NCI-H748 (cell line): ENCODE results near the gene SNTG2.

Experiments used
- DNase-seq: peaks from one replicate; lab custom pipeline; 2025; ENCODE audit not compliant: unreplicated experiment; lab: John Stamatoyannopoulos, UW

SNTG2 gene

DNA sequence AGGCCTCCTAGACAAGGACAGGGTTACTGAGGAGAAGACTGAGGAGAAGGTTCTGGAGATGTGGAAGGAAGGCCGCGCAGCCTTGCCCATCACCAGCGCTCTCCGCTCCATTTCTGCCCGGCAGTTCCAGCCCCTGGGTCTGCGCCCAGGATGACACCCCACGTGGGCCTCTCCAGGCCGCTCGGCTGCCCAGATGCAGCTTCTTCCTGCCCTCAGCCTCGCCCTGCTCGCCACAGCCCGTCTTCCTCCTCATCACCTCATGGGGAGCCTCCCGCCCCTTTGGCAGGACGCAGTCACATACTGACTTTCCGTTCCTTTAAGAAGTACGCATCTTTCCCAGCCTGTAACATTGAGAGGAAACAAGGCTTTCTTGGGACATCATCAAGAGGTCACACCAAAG lies 37.1 kb downstream of the SNTG2 start:
- DNase-seq = no peak

DNA sequence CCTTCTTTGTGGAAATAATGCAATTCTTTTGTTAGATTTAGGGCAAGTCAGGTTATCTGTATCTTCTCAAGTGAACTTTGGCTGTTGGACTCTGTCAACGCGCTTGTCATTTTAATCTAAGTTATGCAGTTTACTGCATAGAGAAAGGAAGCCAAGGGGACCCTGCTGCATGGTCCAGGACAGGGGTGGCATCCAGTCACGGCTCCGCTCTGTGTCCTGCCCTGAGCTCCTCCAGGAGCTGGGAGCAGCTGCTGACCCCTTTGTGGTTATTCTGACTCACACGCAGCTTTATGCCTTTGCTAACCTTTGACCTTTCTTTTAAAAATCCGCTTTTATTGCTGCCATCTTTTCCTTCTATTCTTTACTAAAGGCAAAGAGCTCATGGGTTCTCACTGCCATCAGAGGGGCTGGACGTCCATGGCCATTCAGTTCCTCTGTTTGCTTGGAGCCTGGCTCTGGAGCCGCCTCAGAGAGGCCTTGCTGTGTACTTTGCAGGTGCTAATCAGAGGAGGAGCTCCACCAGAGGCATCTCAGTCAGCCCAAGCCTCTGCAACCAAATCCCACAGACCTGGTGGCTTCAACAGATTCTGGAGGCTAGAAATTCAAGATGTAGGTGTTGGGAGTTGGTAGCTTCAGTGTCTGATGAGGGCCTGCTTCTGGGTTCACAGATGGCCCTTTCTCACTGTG lies 39.3 kb downstream of the SNTG2 start:
- DNase-seq = no peak

- DNase-seq = no peak
Measured at GRCh38 chr2:990970-991369, 40.3 kb downstream of the SNTG2 start.

DNA sequence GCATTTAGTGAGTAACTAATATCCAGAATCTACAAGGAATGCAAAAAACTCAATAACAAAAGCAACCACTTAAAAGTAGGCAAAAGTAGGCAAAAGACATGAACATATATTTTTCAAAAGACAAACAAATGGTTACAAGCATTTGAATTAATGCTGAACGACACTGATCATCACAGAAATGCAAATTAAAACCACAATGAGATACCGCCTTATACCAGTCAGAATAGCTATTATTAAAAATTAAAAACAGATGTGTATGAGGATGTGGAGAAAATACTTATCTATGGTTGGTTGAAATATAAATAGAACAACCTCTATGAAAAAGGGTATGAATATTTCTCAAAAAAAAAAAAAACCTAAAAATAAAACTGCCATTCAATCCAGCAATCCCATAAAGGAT lies 51.7 kb downstream of the SNTG2 start:
- DNase-seq = no peak

DNA sequence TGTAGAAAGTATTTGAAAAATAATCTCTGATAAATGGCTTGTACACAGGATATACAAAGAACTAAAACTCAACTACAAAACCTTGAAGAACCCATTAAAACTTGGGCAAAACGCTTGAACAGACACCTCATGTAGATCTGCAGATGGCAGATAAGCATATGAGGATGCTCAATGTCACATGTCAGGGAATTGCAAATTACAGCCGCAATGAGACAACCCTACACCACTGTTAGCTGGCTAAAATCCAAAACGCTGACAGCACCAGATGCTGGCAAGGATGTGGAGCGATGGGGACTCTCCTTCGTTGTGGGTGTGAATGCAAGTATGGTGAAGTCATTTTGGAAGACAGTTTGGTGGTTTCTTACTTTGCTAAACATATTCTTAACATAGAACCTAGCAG lies 53.7 kb downstream of the SNTG2 start:
- peak; percentile 44 for DNase-seq

GRCh38 chr2:1010415-1010930 lies 59.8 kb downstream of the SNTG2 start:
- peak; percentile 93 for DNase-seq

DNA sequence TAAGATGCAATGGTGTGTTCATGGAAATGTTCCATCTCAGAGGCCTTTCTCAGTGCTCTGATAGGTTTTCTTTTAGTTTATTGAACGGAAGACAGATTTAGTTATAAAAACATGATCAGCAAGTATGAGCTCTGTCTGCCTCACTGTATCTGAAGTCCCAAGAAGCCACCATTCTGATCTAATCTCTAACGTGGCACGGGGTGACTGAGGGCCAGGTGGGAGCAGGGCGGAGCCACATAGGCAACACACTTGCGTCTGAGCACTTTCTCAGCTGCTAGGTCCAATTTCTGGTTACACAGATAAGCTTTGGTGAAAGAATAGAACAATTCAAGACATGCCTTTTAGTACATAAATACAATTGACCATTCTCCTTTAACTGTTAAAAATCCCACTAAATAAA lies 60.4 kb downstream of the SNTG2 start:
- peak; percentile 24 for DNase-seq

DNA sequence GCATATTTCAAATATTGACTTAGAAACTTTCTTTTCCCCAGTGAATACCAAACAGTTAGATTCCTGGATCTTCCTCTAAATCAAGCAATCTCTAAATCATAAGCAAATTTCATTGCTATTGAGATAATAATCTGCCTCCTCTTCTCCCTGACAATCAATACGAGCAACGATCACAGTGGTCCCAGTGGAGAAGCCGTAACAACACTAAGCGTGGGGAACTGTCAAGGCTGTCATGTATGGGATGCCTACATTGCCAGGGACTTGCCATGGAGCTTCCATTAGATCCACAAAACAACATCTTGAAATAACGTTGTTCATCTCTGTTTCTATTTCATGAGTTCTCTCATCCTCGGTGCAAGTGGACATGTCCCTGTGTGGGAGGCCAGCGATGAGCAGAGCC lies 61.3 kb downstream of the SNTG2 start:
- DNase-seq = no peak

DNA sequence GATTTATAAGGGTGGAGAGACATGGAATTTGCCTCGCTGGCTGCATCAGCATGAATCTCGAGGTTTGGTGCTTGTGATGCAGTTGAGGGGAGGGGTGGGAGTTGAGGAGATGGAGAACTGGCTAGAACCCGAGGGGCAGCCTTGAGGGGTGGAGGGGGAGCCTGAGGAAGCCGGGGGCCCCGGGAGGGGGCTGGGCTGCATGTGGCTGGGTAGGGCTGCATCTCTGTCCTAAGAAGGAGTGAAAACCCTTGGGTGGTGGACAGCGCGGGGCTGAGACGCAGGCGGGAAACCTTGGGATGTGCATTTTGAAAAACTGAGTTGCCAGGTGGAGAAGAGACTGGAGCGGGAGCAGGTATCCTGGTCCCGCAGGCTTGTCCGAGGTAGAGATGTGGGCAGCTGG lies 64.2 kb downstream of the SNTG2 start:
- DNase-seq = no peak

- no peak for DNase-seq
Measured at GRCh38 chr2:1016500-1016899, 65.9 kb downstream of the SNTG2 start.

DNA sequence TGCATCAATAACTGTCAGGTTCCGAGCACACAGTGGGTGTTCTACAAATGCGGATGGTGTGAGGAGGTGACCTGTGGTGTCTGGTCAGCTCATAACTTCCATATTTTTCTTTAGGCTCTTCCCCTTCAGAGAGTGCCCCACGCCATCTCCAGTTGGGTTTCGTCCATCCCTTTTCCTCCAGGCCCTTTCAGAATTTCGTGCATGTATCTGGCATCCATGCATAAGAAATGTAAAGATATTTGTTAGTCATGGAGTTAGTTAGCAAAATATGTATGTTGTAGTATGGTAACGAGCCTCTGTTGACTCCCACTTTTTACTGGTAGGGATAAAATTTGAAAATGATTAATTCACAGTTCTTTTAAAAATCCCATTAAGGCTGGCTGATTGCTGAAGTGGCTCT lies 67.2 kb downstream of the SNTG2 start:
- no peak for DNase-seq

DNA sequence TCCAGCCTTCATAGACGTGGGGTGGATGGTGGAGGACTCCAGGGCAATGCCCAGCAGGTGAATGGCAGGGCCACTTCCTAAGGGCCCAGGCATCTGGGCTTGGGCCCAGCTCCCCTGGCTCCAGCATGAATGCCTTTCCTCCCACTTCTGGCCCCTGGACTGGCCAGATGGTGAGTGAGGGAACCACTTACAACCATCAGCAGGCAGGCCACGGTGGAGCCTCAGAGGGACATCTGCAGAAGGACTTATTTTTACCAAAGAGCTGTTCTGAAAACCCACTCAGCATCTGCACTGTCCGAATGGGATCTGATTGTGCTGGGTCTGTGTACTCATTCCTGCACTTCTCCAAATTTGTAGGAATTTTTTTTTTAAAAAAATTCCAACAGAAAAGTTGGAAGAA lies 69.6 kb downstream of the SNTG2 start:
- no peak for DNase-seq

- DNase-seq = no peak
Measured at GRCh38 chr2:1022178-1022577, 71.5 kb downstream of the SNTG2 start.

GRCh38 chr2:1024981-1025380 lies 74.3 kb downstream of the SNTG2 start:
- DNase-seq = no peak

GRCh38 chr2:1026141-1026540 lies 75.5 kb downstream of the SNTG2 start:
- DNase-seq = no peak

GRCh38 chr2:1028831-1029230 lies 78.2 kb downstream of the SNTG2 start:
- DNase-seq = no peak

DNA sequence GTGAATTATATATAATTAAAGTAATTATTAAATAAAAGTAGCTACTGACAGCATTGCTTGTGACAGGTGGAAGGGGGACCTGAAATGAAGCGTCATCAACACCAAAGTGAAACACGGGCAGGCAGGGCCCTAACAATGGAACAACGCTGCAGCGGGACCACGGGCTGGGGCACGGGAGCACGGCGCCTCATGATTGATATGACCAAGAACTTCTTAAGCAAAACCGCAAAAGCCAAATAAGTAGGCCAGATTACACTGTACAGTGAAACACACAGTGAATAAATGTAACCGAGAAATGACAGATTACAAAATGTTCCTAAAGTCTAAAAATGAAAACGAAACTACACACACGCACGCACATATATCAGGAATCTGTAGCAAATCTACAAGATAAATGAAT lies 81.4 kb downstream of the SNTG2 start:
- no peak for DNase-seq

DNA sequence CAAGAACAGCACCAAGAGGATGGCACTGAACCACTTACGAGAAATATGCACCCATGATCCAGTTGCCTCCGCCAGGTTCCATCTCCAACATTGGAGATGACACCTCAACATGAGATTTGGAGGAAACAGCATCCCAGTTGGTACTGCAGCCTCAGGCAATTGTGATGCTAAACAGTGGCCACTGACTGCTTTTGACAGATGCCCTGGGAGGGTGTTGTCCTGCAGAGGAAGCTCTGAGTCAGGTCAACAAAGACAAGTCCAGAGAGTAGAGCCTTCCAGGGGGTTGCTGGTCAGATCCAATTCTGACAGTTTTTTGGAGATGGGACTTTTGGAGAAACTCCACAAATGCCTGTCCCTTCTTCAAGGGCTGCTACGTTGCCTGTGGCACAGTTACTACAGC lies 82.4 kb downstream of the SNTG2 start:
- no peak for DNase-seq

GRCh38 chr2:1037066-1037465 lies 86.4 kb downstream of the SNTG2 start:
- no peak for DNase-seq

DNA sequence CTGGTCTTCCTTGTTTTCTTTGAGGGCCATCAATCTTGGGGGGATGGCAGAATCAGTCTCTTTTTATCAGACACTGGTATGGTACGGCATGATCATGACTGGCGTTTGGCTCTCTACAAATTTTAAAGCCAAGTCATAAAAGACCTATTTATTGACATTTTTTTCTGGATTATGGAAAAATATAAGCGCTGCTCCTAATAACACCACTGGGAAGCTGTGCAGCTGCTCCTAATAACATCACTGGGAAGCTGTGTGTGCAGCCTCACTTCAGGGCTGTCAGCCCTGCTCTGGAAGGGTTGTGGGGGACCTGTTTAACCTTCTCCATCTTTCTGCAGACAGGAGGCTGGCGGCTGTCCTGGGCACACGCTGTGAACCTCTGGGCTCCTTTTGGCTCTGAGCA lies 88.9 kb downstream of the SNTG2 start:
- DNase-seq = no peak

DNA sequence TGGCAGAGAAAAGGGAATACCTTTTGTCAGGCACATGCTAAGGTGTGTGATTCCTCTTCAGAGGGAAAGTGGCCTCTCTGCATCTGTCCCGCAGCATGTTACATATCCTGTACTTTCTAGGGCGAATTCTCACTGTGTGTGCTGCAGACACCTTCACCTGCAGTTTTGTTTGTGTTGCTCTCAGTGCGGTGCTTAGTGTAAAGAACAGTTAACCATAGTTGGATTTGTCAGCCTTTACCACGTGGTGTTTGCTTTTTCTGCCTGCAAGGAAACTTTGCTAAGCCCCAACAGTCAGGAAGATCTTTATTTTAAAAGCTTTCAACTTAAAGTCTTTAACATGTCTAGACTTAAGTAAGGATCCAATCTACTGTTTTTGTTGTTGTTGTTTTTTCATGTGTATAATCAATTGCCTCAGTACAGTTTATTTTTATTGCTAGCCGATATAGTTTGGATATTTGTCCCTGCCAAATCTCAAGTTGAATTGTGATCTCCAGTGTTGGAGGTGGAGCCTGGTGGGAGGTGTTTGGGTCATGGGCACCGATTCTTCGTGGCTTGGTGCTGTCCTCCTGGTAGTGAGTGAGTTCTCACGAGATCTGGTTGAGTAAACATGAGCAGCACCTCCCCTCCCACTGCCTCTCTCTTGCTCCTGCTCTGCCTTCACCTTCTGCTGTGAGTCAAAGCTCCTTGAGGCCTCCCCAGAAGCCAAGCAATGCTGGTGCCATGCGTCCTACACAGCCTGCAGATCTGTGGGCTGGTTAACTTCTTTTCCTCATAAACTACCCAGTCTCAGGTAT lies 90.6 kb downstream of the SNTG2 start:
- peak; percentile 56 for DNase-seq

DNA sequence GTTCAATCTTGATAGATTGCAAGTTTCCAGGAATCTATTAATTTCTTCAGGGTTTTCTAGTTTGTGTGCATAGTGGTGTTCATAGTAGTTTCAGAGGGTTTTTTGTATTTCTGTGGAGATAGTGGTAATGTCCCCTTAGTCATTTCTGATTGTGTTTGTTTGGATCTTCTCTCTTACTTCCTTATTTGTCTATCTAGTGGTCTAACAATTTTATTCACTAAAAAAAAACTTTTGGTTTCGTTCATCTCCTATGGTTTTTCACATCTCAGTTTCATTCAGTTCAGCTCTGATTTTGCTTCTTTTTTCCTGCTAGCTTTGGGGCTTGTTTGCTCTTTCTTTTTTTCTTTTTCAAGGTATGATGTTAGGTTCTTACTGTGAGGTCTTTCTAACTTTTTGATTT lies 94.5 kb downstream of the SNTG2 start:
- no peak for DNase-seq

DNA sequence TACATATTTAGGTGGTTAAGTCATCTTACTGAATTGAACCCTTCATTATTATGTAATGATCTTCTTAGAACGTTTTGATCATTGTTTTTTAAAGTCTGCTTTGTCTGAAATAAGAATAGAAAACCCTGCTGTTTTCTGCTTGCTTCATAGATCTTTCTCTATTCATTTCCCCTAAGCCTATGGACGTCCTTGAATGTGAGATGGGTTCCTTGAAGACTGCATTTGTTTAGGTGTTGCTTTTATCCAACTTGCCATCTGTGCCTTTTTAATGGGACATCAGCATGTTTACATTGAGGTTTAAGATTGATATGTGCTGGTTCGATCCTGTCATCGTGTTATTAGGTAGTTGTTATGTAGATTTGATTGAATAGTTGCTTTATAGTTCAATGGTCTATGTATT lies 95.4 kb downstream of the SNTG2 start:
- no peak for DNase-seq
